Natural killer cell (primary cell): Measurements from ENCODE around the gene GAB2. TPM values are rescaled to one million over a fixed set of nuclear protein-coding genes. Genes with fewer than 3 reads are reported as not detected.

Experiments
- ATAC-seq, 3 donors: fragments of 150-1000 bp in 2 of 3; fragments of 200-7000 bp in 1 of 3; cut with Tn5 transposase; 1 replicate in 1 of 3; 2 replicates in 2 of 3; pipeline ENCODE4 v1.10.0; 2021; ENCODE audit warnings: mild to moderate bottlenecking in 2 of 3, moderate library complexity in 2 of 3
- DNase-seq, 2 donors: peaks; one replicate each; pipeline versions ENCODE4 v3.0.0 to v3.0.0-alpha.2; 2013 to 2021; ENCODE audit warnings: mixed read lengths in 1 of 2
- H3K27ac ChIP-seq: one replicate; pipeline ENCODE4 v1.5.1; 2013; ENCODE audit warnings: mild to moderate bottlenecking, low read length
- H3K27me3 ChIP-seq: one replicate; pipeline ENCODE4 v1.6.1; 2013; ENCODE audit warnings: low read length; ENCODE audit not compliant: control insufficient read depth, insufficient read depth
- H3K36me3 ChIP-seq: one replicate; pipeline ENCODE4 v1.6.1; 2013; ENCODE audit warnings: low read length; ENCODE audit not compliant: control insufficient read depth, insufficient read depth
- H3K4me1 ChIP-seq: one replicate; pipeline ENCODE4 v1.6.1; 2013; ENCODE audit warnings: low read length; ENCODE audit not compliant: control insufficient read depth, insufficient read depth
- H3K4me3 ChIP-seq: one replicate; pipeline ENCODE4 v1.5.1; 2013; ENCODE audit warnings: low read length
- H3K9me3 ChIP-seq: one replicate; pipeline ENCODE4 v1.6.1; 2013; ENCODE audit warnings: low read length; ENCODE audit not compliant: control insufficient read depth, insufficient read depth
- H3K27ac Mint-ChIP-seq, 2 donors: one replicate each; pipeline ENCODE4 v1.8.0; 2022; ENCODE audit warnings: mild to moderate bottlenecking in 2 of 2, mixed read lengths in 2 of 2, moderate library complexity in 1 of 2
- H3K27me3 Mint-ChIP-seq, 2 donors: one replicate each; pipeline ENCODE4 v1.8.0; 2022; ENCODE audit warnings: low read depth in 2 of 2, mixed read lengths in 2 of 2
- H3K36me3 Mint-ChIP-seq: one replicate; pipeline ENCODE4 v1.8.0; 2022; ENCODE audit warnings: mixed read lengths
- H3K4me1 Mint-ChIP-seq, 2 donors: one replicate each; pipeline ENCODE4 v1.8.0; 2022; ENCODE audit warnings: mixed read lengths in 2 of 2
- H3K4me3 Mint-ChIP-seq: one replicate; pipeline ENCODE4 v1.8.0; 2022; ENCODE audit warnings: mild to moderate bottlenecking, moderate library complexity, mixed read lengths
- H3K9me3 Mint-ChIP-seq, 2 donors: one replicate each; pipeline ENCODE4 v1.8.0; 2022; ENCODE audit warnings: mixed read lengths in 2 of 2
- WGBS: methylation state at CpG from one replicate; pipeline ENCODE4 v1.1.7; 2013; ENCODE audit warnings: missing lambda C conversion rate; ENCODE audit not compliant: insufficient coverage; 5-methylcytosine and 5-hydroxymethylcytosine counted together
- intact Hi-C: fragments of 100-400 bp; cut with micrococcal nuclease; formaldehyde crosslinking; loops from one replicate; pipeline ENCODE4 v1.14.2; 2022
- total RNA-seq, 4 donors: library from RNA; stranded (reverse); fragments of 120-200 nt in 1 of 4; gene quantifications; one replicate each; pipeline versions ENCODE4 v1.2.3 to v1.2.4, GENCODE V29; 2013 to 2022
- TF ChIP-seq, protein P1 (sequence below): fragments of 200-600 bp; IDR thresholded peaks from one replicate; pipeline ENCODE4 v1.8.0; 2022; ENCODE audit warnings: antibody characterized with exemption

GAB2 gene
- total RNA-seq, 3 donors from 2014 or later (not counting 1 experiment from before 2014, with no cell fraction given) = 4.3 to 58.4 (median 8.1) TPM

DNA sequence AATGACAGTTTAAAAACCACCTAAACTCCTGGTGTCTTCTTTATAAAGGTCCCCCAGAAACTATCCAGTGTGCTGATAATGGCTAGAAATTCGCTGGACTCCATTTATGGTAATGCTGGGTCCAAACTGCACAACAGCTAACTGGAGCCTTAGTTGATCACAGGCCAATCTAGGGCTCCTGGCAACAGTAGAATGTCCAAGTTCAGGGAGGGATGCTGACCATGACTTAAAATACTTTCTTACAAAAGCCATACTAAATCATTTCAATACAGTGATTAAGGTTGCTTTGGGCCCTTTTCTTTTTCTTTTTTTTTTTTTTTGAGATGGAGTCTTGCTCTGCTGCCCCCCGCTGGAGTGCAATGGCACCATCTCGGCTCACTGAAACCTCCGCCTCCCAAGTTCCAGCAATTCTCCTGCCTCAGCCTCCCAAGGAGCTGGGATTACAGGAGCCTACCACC is 14.5 kb upstream of the GAB2 start:
- peaks cover 3% of the 10 kb centered on the region for H3K4me1 ChIP-seq
- no peaks in the 10 kb centered on the region for H3K9me3 ChIP-seq
- no peak overlapping the region for H3K27ac Mint-ChIP-seq
- H3K36me3 ChIP-seq = no peaks in the 10 kb centered on the region
- H3K27me3 Mint-ChIP-seq = no peaks in the 10 kb centered on the region
- intact Hi-C loops = no loop called here
- WGBS = 95% methylated on average over 4 of the region's 4 CpGs
- no peaks in the 10 kb centered on the region for H3K4me1 Mint-ChIP-seq
- no peak overlapping the region for H3K27ac ChIP-seq
- ATAC-seq = no peak
- DNase-seq = peak in 1 of 2 donors; percentile 38
- H3K4me3 ChIP-seq = no peak overlapping the region
- no peak overlapping the region for H3K4me3 Mint-ChIP-seq
- peaks cover 1% of the 10 kb centered on the region for H3K36me3 Mint-ChIP-seq
- TF ChIP-seq, protein P1, sequence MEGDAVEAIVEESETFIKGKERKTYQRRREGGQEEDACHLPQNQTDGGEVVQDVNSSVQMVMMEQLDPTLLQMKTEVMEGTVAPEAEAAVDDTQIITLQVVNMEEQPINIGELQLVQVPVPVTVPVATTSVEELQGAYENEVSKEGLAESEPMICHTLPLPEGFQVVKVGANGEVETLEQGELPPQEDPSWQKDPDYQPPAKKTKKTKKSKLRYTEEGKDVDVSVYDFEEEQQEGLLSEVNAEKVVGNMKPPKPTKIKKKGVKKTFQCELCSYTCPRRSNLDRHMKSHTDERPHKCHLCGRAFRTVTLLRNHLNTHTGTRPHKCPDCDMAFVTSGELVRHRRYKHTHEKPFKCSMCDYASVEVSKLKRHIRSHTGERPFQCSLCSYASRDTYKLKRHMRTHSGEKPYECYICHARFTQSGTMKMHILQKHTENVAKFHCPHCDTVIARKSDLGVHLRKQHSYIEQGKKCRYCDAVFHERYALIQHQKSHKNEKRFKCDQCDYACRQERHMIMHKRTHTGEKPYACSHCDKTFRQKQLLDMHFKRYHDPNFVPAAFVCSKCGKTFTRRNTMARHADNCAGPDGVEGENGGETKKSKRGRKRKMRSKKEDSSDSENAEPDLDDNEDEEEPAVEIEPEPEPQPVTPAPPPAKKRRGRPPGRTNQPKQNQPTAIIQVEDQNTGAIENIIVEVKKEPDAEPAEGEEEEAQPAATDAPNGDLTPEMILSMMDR = no peak
- H3K9me3 Mint-ChIP-seq = no peaks in the 10 kb centered on the region
- no peaks in the 10 kb centered on the region for H3K27me3 ChIP-seq

DNA sequence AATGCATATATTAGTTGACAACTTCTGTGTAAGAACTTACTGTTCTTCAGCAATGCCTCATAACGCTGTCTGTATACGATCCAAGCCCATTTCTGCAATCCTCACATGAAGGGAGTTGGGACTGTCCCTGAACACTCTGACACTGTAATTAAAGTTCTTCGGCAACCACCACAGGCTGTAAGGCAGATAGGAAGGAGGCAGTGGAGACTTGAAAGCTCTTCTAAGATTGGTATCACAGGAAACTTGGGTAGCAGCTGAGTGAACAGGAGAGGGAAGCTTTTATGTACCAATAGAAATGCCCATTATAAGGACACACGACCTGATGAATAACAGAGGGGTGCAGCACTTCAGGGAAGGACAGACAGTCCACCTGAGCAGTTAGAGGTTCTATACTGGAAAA is 12.0 kb upstream of the GAB2 start:
- Mint-ChIP-seq H3K36me3 (no peaks in the 10 kb centered on the region), H3K4me1 (peaks cover 0 to 4% of the 10 kb centered on the region in 2 donors), H3K9me3 (no peaks in the 10 kb centered on the region), H3K4me3 (no peak overlapping the region), H3K27me3 (peaks cover 0 to 2% of the 10 kb centered on the region in 2 donors), H3K27ac (no peak overlapping the region)
- DNase-seq (no peak), ATAC-seq (peak in 1 of 3 donors; percentile 50)
- H3K36me3 ChIP-seq = no peaks in the 10 kb centered on the region
- no peaks in the 10 kb centered on the region for H3K27me3 ChIP-seq
- H3K4me3 ChIP-seq = no peak overlapping the region
- TF ChIP-seq, protein P1 = no peak
- no peaks in the 10 kb centered on the region for H3K9me3 ChIP-seq
- no peak overlapping the region for H3K27ac ChIP-seq
- intact Hi-C loops = no loop called here
- H3K4me1 ChIP-seq = peaks cover 3% of the 10 kb centered on the region
- 32% methylated on average over 4 of the region's 4 CpGs for WGBS

DNA sequence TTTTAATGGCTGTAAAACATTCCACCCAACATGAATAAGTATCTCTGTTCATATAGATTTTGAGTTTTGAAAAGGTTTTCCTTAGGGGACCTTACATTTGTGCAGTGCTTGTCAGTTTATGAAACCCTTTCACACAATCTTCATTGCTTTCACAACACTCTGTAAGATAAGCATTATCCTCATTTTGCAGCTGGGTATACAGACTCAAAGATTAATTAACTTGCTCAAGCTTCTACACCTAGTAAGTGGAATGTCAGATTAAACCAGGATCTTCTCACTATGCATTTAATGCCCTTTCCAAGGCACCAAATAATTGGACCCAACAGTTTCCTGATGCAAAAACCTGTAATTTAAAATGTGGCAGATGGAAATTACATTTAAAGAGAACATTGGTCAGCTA is 11.6 kb upstream of the GAB2 start:
- Mint-ChIP-seq H3K4me3 (no peak overlapping the region), H3K36me3 (no peaks in the 10 kb centered on the region), H3K27me3 (peaks cover 0 to 4% of the 10 kb centered on the region in 2 donors), H3K4me1 (peaks cover 0 to 7% of the 10 kb centered on the region in 2 donors), H3K27ac (no peak overlapping the region), H3K9me3 (no peaks in the 10 kb centered on the region)
- Histone ChIP-seq H3K4me1 (peaks cover 3% of the 10 kb centered on the region), H3K27me3 (no peaks in the 10 kb centered on the region), H3K36me3 (no peaks in the 10 kb centered on the region), H3K4me3 (no peak overlapping the region), H3K9me3 (no peaks in the 10 kb centered on the region), H3K27ac (no peak overlapping the region)
- no peak for DNase-seq
- ATAC-seq = no peak
- TF ChIP-seq, protein P1 = no peak
- intact Hi-C loops = no loop called here

DNA sequence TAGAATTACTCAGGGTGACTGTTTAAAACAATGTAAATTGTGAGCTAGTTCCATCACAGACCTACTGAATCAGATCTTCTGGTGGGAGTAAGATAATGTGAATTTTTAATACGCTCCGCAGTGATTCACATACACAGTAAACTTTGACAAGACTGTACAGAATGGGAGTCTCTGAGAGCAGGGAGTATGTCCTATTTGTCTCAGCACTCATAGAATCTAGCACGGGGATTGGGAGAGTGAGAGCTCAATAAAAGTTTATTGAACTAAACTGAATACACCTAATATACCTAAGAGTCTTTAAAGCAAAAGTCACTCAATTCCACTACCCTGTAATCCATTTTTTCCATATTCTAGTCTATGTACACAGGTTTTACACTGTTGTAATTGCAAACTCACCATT is 11.2 kb upstream of the GAB2 start:
- ATAC-seq (no peak), DNase-seq (no peak)
- Mint-ChIP-seq H3K27ac (no peak overlapping the region), H3K9me3 (no peaks in the 10 kb centered on the region), H3K4me3 (no peak overlapping the region), H3K27me3 (peaks cover 0 to 6% of the 10 kb centered on the region in 2 donors), H3K36me3 (no peaks in the 10 kb centered on the region), H3K4me1 (peaks cover 0 to 7% of the 10 kb centered on the region in 2 donors)
- intact Hi-C loops = no loop called here
- Histone ChIP-seq H3K4me1 (peaks cover 3% of the 10 kb centered on the region), H3K27ac (no peak overlapping the region), H3K9me3 (no peaks in the 10 kb centered on the region), H3K4me3 (no peak overlapping the region), H3K36me3 (no peaks in the 10 kb centered on the region), H3K27me3 (no peaks in the 10 kb centered on the region)
- WGBS = 100% methylated on average over 2 of the region's 3 CpGs
- TF ChIP-seq, protein P1 = no peak
